HepG2 (cell line): Measurements from ENCODE around the gene CHIC2. TPM values are rescaled to one million over a fixed set of nuclear protein-coding genes. Genes with fewer than 3 reads are reported as not detected.

ENCODE experiments used
- ARHGAP35 ChIP-seq: sonication (generic); formaldehyde crosslinking; IDR thresholded peaks from 2 replicates; pipeline ENCODE4 v1.9.0; 2022; ENCODE audit warnings: mild to moderate bottlenecking, inconsistent platforms, moderate library complexity, missing genetic modification reagents, borderline replicate concordance
- CSRNP2 ChIP-seq: sonication (generic); formaldehyde crosslinking; conservative IDR thresholded peaks from 2 replicates; pipeline ENCODE4 v1.8.0; 2022; ENCODE audit warnings: low read depth, missing genetic modification reagents
- ETS1 ChIP-seq: sonication (generic); formaldehyde crosslinking; IDR thresholded peaks from 2 replicates; pipeline ENCODE4 v1.4.0; 2020; ENCODE audit warnings: missing genetic modification reagents
- HDAC2 ChIP-seq: sonication (generic); formaldehyde crosslinking; IDR thresholded peaks from 2 replicates; pipeline ENCODE4 v1.4.0; 2020; ENCODE audit warnings: missing genetic modification reagents
- MBD4 ChIP-seq: IDR thresholded peaks from 2 replicates; pipeline ENCODE4 v1.6.1; 2012; ENCODE audit warnings: low read length, inconsistent platforms, borderline replicate concordance
- TSC22D2 ChIP-seq: sonication (generic); formaldehyde crosslinking; IDR thresholded peaks from 2 replicates; pipeline ENCODE4 v1.5.1; 2020; ENCODE audit warnings: missing genetic modification reagents, mild to moderate bottlenecking, borderline replicate concordance
- ZBTB40 ChIP-seq, 2 experiments: fragments of 450-650 bp in 1 of 2; sonication (generic) in 1 of 2; formaldehyde crosslinking in 1 of 2; IDR thresholded peaks; 2 replicates each; pipeline versions ENCODE4 v1.6.1 to v1.8.0; 2016 to 2022; ENCODE audit warnings: antibody characterized with exemption in 1 of 2, mild to moderate bottlenecking in 1 of 2, missing genetic modification reagents in 1 of 2
- ZC3H13 ChIP-seq: sonication (generic); formaldehyde crosslinking; IDR thresholded peaks from 2 replicates; pipeline ENCODE4 v1.8.1; 2023; ENCODE audit warnings: mild to moderate bottlenecking, missing genetic modification reagents, moderate library complexity
- ZNF205 ChIP-seq: IDR thresholded peaks from 2 replicates; pipeline ENCODE4 v1.6.1; 2018; ENCODE audit warnings: missing biosample characterization, missing genetic modification reagents
- ZNF605 ChIP-seq: sonication (generic); formaldehyde crosslinking; IDR thresholded peaks from 2 replicates; pipeline ENCODE4 v1.8.0; 2022; ENCODE audit warnings: mild to moderate bottlenecking, missing genetic modification reagents
- ZZZ3 ChIP-seq: sonication (generic); formaldehyde crosslinking; IDR thresholded peaks from 2 replicates; pipeline ENCODE4 v1.4.0; 2020; ENCODE audit warnings: missing genetic modification reagents, mild to moderate bottlenecking, borderline replicate concordance
- polyA plus RNA-seq, 8 experiments: library from polyadenylated mRNA; depleted of rRNA in 3 of 8; stranded (reverse) in 7 of 8; unstranded in 1 of 8; fragments of >200 nt; fragmentation: Illumina TruSeq in 4 of 8; extraction: Trizol in 4 of 8; gene quantifications; 2 replicates each; pipeline versions ENCODE4 v1.2.1 to v1.2.3, GENCODE V29; 2011 to 2016; ENCODE audit warnings: low read depth in 4 of 8, missing spikeins in 1 of 8, mixed read lengths in 1 of 8; ENCODE audit not compliant: insufficient read depth in 1 of 8
- total RNA-seq, 5 experiments: library from RNA; depleted of rRNA; stranded (reverse); fragments of >200 nt; fragmentation: Illumina TruSeq; extraction: Trizol; gene quantifications; 2 replicates each; pipeline ENCODE4 v1.2.3, GENCODE V29; 2016; ENCODE audit warnings: low read depth in 1 of 5
- TF ChIP-seq, protein P1 (sequence below): sonication (generic); formaldehyde crosslinking; IDR thresholded peaks from 2 replicates; pipeline ENCODE4 v1.8.0; 2022; ENCODE audit warnings: missing genetic modification reagents, mild to moderate bottlenecking, inconsistent platforms, borderline replicate concordance
- TF ChIP-seq, protein P2 (sequence below): sonication (generic); formaldehyde crosslinking; IDR thresholded peaks from 2 replicates; pipeline ENCODE4 v1.8.0; 2022; ENCODE audit warnings: missing genetic modification reagents, mild to moderate bottlenecking, borderline replicate concordance

The CHIC2 gene
- total and polyA plus RNA-seq, 2 of the 13 experiments (the other 11 are each of a cell fraction or from before 2014, with no cell fraction given) = 10.0 to 17.2 TPM

DNA sequence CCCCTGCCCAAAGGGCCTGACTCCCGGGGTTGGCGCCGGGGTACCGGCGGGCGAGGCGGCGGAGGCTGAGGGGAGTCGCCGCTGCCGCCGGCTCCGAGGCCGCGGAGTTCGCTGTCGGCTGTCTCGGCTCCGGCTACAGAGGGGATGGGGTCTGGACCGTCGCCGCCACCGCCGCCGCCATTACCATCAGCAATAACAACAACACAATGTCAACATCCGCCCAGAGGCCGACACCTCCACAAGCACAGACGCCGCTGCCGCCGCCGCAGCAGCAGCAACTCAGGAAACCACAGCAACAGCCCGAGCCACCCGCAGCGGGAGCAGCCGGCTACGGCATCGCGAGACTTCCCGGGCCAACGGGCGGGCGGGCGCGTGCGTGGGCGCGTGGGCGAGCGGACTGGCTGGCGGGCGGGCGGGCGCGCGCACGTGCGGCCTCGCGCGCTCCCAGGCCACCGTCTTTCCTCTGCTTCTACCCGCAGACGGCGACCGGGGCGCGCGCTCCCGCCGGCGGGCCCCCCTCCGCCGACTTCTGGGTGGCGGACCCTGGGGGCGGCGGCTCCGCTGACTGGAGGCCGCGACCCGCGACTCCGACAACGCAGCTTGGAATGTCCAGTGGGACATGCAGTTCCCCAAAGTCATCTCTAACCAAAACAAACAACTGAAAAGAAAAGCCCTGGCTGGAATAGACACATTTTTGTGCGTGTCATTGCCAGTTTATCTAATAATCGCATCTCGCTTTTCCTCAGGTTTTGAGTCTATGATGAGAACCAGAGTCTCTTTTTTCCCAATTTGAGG is at the start of gene CHIC2 (continued):
- no peak for TF ChIP-seq ZBTB40 (IDR thresholded peaks at IDR 0.05)
- no peak; the same call in 1 of the 2 replicates for TF ChIP-seq ZBTB40 (CRISPR knock-in tag; IDR thresholded peaks at IDR 0.05)
- TF ChIP-seq ZNF205 (CRISPR knock-in tag) = no peak
- TF ChIP-seq ZZZ3 = peak; percentile 51; the same call in 1 of the 2 replicates
- TF ChIP-seq, protein P1, sequence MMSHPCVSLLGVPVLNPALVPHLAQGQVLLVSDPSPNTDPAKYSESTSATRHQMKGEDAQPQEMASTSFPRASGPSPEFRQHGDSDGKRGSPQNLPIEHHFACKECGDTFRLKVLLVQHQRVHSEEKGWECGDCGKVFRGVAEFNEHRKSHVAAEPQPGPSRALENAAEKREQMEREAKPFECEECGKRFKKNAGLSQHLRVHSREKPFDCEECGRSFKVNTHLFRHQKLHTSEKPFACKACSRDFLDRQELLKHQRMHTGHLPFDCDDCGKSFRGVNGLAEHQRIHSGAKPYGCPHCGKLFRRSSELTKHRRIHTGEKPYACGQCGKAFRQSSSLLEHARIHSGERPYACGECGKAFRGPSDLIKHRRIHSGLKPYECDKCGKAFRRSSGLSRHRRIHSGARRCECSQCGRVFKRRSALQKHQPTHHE (CRISPR knock-in tag) = no peak
- 0 out of 2 replicates have a peak, but pooled peaks have one; percentile 9 for TF ChIP-seq HDAC2 (CRISPR knock-in tag)
- no peak for TF ChIP-seq MBD4
- no peak for TF ChIP-seq TSC22D2 (CRISPR knock-in tag)
- no peak for TF ChIP-seq ZC3H13 (CRISPR knock-in tag)
- TF ChIP-seq ARHGAP35 = peak; percentile 38; the same call in 1 of the 2 replicates
- no peak for TF ChIP-seq CSRNP2 (CRISPR knock-in tag)
- no peak for TF ChIP-seq ETS1 (CRISPR knock-in tag)
- TF ChIP-seq, protein P2, sequence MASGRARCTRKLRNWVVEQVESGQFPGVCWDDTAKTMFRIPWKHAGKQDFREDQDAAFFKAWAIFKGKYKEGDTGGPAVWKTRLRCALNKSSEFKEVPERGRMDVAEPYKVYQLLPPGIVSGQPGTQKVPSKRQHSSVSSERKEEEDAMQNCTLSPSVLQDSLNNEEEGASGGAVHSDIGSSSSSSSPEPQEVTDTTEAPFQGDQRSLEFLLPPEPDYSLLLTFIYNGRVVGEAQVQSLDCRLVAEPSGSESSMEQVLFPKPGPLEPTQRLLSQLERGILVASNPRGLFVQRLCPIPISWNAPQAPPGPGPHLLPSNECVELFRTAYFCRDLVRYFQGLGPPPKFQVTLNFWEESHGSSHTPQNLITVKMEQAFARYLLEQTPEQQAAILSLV (CRISPR knock-in tag) = peak; percentile 44; the same call in 1 of the 2 replicates
- peak; percentile 70; the same call in 1 of the 2 replicates for TF ChIP-seq ZNF605 (CRISPR knock-in tag)
